Measurements from ENCODE around the gene PLSCR2.
"Not testable (repeated sequence)": the region's sequence is repeated elsewhere in the genome, so short reads cannot be mapped to it uniquely, and the experiment has no call there.

The PLSCR2 gene

DNA sequence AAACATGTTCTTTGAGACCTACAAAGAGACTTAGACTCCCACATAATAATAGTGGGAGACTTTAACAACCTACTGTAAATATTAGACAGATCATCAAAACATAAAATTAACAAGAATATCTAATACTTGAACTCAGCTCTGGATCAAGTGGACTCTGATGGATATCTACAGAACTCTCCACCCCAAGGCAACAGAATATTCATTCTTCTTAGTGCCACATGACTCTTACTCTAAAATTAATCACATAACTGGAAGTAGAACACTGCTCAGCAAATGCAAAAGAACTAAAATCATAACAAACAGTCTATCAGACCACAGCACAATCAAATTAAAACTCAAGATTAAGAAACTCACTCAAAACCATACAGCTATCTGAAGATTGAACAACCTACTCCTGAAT, 15.9 kb upstream of the PLSCR2 start:
- no peak for DNase-seq

DNA sequence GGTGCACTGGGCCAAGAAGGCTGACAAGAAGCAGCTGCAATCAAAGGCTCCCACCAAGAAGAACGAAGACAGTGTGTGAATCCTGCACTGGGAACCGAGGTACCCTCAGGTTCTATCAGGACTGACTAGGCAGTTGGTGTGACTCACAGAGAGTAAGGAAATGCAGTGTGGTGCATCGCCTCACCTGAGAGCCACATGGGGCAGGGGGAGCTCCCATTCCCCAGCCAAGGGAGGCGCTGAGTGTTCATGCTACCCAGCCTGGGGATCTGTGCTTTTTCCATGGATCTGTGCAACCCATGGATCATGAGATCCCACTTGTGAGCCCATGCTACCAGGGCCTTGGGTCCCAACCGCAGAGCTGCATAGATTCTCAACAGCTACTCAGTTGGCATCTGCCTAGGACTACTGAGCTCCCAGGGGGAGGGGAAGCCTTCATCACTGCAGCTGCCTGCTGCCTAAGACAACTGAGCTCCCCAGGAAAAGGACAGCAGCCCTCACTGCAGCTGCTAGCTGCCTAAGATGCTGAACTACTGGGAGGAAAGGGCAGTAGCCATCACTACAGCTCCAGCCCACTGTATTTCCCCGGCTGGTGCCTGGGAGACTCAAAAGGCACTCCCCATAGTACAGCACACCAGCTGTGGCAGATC, 6.9 kb upstream of the PLSCR2 start:
- DNase-seq: no peak

DNA sequence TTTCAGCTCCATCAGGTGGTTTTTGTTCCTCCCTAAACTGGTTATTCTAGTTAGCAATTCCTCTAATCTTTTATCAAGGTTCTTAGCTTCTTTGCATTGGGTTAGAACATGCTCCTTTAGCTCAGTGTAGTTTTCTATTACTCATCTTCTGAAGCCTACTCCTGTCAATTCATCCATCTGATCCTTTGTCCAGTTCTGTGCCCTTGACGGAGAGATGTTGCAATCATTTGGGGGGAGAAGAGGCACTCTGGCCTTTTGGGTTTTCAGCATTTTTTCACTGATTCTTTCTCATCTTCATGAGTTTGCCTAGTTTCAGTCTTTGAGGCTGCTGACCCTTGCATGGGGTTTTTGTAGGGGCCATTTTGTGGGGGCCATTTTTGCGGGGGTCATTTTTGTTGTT, 5.6 kb upstream of the PLSCR2 start:
- not testable (repeated sequence) for DNase-seq

DNA sequence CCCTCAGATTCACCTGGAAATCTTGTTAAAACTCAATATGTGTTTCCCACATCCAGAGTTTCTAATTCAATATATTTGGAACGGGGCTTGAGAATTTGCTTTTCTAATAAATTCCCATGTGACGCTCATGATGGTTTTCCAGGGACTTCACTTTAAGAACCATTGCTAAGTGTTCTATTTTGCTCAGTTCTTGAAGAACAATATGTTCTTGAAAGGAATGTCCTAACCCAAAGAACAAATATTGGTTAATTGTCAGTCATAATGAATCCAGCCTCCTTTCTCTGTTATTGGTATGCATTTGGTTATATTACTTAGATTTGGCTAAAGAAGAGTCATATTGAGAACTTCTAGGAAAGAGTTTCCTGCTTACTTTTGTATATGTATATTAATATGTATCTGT, 4.4 kb upstream of the PLSCR2 start:
- no peak for DNase-seq

DNA sequence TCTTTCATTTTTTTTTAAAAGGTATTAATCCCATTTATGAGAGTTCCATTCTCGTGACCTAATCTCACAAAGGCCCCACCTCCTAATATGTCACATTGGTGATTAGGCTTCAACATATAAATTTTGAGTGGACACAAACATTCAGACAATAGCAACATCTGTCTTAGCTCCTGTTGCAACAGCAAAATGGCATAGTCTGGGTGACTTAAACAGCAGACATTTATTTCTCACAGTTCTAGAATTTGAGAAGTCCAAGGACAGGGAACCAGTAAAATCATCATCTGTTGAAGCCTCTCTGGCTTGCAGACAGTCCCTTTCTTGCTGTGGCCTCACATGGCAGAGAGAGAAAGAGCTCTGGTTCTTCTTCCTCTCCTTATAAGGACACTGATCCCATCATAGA, 3.2 kb upstream of the PLSCR2 start:
- DNase-seq: no peak

DNA sequence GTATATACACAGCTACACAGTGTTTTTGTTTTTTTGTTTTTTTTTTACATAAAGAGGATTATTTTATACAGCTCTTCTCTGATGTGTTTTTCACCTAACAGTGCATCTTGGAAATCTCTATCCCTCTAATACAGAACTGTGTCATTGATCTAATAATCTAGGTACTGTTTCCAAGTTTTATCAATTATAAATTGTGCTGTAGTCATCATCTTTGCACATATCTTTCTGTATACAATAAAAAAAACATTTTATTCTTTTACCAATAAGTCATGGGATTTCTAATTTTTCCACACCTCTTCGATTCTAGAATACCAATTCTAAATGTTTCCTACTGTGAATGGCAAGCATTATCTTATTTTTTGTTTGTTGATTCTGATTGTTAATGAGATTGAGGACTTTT, 1.7 kb upstream of the PLSCR2 start:
- DNase-seq: no peak

DNA sequence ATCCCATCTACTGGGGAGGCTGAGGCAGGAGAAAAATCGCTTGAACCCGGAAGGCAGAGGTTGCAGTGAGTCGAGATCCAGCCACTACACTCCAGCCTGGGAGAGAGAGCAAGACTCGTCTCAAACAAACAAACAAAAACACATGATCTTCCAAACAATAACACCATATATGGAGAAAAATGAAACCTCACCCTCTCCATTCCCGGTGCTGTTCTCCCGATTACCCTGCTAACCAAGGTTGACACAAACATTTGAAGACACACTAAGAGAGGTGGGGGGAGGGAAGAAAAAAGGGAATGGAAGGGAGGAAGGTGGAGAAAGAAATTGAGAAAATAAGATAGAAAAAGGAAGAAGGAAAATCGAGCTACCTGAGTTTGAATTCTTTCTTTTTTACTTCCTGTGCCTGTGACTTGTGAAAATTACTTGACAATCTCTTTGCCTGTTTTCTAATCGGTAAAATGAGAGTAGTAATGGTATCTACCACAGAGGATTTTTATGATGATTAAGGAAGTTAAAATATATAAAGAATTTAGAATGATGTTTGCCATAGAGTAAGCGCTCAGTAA, 1.1 kb upstream of the PLSCR2 start:
- DNase-seq: no peak

DNA sequence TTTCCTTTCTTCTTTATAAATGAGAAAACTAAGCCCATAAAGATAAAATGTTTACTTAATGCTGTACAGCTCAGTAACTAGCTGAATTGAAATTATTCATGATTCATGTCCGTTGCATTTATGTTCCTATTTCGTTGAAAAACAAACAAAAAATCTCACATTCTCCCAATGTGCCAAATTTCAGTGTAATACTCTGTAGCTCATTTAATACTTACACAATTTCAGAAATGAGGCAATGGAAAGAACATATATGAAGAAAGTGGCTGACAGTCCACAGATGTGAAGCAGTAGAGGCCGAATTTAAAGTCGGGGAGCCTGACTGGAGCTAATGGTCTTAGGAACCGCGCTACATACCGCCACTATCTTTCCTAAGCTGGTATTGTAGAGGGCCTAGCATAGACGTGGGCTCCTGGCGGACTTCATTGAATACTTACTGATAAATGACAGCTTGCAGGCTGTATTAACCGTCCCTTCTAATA, 651 bp downstream of the PLSCR2 start:
- DNase-seq: no peak

DNA sequence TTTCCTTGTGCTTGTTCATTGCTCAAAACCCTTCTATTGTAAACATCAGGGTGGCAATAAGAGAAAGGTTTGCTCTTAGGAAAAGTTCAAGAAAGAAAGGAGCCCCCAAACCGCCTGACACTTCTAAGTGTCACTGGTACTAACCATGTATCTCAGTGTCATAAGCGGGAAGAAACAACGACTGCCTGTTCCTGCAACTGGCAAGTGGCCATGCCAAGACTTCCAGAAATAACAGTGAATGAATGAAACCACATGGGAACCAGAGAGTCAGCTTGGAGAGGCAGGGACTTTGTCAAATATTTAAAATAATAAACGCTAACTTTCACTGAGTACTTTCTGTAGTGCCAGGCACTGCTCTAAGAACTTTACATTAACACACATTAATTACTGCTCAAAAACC, 1.1 kb downstream of the PLSCR2 start:
- DNase-seq: no peak

DNA sequence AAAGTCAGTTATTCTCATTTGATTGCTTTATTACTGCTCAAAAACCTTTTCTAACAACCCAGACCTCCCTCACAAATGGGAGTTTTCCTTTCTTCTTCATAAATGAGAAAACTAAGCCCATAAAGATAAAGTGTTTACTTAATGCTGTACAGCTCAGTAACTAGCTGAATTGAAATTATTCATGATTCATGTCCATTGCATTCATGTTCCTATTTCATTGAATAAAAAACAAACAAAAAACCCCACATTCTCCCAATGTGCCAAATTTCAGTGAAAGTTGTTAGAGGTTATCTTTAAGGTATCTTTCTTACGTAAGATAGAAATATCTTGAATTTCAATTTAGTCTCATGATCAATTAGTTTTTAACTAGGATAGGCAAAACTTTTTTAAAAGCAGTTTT, 2.8 kb downstream of the PLSCR2 start:
- DNase-seq: no peak

DNA sequence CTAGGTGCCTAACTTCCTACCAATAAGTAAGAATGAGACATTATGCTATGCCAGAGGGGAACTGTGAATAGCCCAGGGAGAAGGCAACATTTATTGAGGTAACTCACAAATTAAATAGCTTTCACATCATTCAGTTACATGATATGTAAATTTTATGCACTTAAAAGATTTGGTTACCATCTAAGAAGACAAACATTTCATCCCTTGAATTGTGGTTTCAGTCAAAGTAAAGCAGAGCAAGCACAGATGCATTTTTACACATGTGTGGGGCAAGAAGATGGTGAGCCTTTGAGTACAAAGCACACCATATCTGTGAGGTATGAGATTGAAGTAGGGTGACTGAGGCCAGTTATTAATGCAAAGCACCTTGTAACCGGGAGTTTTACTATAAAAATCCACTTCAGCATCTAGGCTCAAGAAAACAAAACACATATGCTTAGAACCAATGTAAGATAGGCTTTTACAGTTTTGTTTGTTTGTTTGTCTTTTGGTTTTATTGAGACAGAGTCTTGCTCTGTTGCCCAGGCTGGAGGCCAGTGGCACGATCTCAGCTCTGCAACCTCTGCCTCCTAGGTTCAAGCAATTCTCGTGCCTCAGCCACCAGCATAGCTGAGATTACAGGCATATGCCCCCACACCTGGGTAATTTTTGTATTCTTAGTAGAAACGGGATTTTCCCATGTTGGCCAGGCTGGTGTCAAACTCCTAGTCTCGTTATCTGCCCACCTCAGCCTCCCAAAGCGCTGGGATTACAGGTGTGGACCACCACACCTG, 3.5 kb downstream of the PLSCR2 start:
- DNase-seq: no peak

DNA sequence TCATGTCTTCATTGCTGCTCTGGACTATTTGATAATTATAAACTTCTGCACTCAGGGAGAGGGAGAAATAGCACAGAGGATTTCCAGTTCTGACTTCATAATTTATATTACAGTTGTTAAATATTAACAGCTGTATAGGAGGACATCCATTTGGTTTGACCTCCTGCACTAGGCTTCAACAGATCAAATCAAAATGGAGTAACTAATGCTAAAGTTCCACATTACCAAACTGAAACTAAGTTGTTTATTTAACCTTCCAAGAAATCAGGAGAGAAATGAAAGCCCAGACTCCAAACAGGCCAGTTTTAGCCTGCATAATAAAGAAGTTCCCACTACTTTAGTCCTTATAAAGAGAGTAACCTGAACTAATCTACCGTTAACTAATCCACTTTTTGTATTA, 4.6 kb downstream of the PLSCR2 start:
- DNase-seq: no peak

DNA sequence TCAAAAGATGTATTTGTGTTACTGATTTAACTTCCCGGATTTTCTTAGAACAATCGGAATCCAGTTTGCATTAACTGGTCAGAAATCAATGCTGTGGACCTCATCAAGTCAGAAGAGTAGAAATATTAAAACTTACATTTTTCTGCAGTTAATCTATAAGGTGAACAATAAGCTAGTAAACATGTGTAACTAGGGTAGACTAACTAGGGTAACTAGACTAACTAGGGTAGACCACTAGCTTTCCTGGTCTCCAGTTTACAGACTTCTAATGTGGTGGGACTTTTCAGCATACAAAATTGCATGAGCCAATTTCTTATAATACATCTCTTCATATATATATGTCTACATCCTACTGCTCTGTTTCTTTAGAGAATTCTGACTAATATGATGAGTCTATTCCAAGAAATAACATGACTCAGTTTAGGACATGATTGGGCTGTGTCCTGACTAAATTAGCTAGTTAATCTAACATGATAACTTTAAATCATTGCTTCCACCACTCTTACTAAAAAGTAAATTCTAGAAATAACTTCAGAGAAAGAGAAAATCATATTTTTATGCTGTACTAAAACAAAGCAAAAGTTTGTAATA, 5.3 kb downstream of the PLSCR2 start:
- DNase-seq: no peak

DNA sequence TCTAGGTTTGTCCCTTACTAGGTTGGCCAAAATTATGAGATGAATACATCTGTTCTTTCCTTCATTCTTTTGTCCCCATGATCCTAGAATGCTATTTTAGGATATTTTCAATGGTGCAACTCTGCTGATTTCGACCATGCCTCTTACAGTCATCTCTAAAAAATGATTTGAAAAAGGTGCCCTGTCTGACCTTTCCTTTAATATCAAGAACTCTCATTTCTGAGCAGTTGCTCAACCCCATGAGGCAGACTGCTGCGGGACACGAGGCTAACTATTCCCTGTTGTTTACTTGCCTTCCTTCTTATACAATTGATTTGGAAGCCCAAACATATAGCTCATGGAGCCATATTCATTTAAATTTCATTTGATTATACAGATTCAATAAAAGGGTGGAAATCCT, 14.6 kb downstream of the PLSCR2 start:
- DNase-seq: no peak

DNA sequence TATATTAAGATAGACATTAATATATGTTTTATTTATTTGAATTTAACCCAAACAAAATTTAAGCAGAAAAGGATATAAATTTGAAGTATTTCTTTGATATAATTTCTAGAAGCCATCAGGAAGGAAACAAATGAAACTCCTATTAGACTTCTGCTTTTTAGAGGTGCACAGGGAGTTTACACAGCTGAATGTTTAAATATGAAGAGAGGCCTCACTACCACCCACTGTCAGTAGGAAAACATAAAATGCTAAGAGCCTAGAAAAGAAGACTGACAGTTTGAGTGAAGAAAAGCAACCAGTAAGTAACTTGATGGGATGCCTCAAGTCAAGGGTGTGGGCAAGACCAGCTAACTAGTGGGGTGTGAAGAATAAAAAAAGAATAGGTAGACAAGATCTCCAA, 19.7 kb downstream of the PLSCR2 start:
- no peak for DNase-seq

DNA sequence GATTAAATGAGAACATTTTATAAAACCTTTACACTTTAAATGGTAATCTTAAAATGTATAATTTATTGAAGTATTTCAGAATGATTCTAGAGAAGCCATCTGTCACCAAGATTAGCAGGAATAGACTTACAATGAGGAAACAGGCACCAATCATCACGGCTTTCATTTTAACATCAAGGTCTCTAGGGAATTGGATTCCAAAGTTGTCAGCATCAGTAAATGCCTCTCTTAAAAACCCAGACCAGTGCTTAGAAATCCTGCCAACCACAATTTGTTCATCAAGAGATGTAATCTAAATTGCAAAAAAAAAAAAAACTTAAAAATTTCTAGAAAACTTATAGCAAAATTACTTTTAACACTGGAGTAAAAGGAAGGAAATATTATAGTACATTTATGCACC, 20.3 kb downstream of the PLSCR2 start:
- DNase-seq: no peak

DNA sequence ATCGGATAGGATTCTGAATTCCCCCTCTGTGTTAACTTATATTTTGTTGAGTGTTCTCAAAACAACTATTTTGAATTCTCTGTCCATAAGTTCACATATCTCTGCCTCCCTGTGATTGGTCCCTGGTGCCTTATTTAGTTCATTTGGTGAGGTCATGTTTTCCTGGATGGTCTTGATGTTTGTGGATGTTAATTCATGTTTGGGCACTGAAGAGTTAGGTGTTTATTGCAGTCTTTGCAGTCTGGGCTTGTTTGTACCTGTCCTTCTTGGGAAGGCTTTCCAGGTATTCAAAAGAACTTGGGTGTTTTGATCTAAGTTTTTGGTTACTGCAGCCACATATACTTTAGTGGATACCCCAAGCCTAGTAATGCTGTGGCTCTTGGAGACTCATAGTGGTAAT, 23.3 kb downstream of the PLSCR2 start:
- DNase-seq: no peak

DNA sequence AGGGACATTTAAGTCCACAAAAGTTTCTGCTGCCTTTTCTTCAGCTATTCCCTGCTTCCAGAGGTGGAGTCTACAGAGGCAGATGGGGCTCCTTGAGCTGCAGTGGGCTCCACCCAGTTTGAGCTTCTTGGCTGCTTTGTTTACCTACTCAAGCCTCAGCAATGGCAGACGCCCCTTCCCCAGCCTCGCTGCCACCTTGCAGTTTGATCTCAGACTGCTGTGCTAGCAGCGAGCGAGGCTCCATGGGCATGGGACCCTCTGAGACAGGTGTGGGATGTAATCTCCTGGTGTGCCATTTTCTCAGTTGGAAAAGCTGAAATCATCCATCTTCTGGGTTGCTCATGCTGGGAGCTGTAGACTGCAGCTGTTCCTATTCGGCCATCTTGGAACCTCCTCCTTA, 29.1 kb downstream of the PLSCR2 start:
- not testable (repeated sequence) for DNase-seq

DNA sequence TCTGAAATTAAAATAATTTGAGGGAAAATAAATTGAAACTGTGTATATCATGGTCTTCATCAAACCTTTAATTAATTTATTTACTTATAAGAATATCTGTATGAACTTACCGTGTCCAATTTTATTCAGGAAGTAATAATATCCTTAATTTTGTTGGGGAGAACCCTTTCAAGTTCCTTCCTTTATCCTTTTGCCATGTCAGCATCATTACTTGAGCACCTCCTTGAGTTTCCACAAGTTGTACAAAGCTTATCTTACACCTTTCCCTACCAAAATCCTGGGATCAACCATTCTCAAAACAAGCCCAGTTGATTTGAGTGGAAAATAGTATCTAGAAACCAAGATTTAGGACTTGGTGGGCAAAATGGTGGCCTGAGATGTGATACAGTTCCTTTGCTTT, 37.3 kb downstream of the PLSCR2 start:
- DNase-seq: no peak

DNA sequence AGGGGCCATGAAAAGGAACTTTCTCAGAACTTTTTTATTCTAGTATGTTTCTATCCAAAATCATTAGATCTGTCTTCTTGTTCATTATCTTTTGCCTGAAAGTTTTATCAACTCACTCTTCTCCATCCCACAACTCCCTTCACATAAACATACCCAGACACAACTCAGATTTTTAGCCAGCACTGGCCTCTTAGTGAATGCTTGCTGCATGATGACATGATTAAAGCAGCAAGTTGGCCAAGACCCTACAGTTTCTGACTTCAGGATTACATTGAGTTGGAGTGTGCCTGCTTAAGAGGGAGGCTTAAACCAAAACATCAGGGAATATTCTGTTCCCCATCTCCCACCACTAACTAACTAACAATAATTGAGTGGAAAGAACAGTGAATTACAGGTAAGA, 38.1 kb downstream of the PLSCR2 start:
- no peak for DNase-seq

DNA sequence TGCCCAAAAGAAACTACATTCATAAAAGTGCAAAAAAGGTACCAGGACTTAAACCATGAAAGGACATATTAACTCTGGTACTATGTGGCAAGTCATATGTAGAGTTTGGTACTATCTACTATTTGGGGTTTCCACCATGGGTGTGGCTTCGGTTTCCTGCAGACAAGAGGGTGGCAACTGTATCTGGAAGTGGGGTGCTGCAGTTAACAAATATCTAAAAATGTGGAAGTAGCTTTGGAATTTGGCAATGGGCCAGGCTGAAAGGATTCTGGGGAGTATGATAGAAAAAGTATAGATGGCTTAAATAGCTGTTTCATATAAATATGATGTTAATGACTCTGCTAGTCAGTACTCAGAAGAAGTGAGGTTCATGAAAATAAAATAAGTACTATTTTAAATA, 44.0 kb downstream of the PLSCR2 start:
- no peak for DNase-seq

DNA sequence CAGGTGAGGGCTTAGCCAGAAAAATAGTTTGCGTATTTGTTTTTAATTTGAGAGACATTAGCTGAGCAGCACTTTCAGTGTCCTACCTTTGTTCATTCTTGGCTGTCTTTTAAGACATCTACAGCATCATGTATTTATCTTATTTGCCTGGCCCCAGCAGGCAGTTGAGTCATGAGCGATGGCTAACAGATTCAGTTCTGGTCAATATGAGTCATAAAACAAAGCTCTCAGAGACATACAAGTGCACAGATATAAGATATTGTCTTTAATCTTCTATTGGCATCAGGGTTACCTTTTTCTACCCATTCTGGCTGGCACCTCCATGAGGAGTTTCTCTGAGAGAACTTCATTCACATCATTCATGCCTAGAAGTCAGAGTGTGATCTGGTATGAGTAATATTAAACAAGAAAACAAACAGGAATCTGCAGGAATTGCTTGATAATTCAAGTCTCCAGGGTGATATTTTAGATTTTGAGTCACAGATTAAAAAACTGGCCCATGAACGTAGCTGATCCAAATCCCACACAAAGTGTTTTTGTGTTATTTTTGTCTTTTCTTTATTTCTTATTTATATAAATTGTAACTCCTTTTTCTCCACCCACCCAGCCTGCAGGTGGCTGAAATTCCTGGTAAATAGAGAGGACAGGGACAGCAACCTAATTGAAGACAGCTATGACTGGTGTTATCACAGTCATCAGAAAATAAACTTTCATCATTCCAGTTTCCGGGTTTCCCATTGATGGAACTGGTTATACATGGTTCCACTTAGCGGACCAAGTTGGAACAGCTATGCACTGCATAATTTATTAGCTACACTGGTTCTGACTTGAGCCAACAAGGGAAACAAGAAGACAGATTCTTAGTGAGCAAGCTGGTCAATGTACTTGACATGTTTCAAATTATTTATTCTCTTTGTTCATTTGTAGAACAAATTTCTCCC, 47.3 kb downstream of the PLSCR2 start:
- no peak for DNase-seq

DNA sequence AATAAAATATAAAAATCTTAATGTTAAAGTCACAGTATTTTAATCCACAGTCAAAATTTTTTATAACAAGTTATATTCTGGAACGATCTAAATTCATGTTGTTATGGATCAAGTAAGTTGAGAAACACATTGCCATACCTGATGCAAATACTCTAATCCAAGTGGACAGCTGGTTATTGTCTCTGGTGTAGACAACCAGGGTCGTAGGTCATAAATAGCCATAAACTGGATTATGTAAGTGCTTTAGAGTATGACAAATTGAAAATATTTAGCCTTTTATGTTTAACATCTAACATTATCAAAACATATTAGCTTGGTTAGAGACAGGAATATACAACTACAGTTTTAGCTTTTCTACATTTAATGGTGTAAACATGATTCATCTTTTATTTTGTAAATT, 53.0 kb downstream of the PLSCR2 start:
- no peak for DNase-seq
